ENCODE data around the gene VGLL4.

The VGLL4 gene

DNA sequence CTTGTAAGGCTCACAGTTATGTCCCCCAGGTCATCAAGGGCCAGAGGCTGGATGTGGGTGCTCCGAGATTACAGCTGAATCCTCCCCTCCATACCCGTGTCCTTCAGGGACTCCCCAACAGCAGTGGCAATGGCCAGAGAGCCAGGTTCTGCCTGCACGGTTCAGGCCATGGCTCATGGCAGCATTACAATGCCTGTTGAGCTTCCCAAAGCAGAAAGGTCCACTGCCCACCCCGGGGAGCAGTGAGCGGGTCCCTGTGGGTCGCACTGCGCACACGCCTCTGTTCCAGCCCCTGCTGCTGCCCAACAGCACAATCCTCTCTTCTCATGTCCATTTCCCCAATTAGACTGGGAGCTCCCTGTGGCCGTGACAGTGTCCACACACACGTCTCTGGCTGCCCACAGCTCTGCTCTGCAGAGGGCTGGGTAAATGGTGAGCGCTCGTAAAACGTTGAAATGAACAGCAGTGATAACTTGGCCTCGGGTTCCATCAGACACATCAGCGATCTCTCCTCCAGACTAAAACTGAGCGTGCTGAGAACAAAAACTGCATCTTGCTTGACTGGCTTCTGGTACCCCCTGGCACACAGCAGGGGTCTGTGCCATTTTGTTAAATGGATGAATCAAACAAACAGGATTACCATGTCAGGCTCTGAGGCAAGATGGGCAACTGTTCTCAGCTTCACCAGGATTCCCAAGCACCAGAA is 80.4 kb downstream of the VGLL4 start:
- DNase-seq, result no peak

DNA sequence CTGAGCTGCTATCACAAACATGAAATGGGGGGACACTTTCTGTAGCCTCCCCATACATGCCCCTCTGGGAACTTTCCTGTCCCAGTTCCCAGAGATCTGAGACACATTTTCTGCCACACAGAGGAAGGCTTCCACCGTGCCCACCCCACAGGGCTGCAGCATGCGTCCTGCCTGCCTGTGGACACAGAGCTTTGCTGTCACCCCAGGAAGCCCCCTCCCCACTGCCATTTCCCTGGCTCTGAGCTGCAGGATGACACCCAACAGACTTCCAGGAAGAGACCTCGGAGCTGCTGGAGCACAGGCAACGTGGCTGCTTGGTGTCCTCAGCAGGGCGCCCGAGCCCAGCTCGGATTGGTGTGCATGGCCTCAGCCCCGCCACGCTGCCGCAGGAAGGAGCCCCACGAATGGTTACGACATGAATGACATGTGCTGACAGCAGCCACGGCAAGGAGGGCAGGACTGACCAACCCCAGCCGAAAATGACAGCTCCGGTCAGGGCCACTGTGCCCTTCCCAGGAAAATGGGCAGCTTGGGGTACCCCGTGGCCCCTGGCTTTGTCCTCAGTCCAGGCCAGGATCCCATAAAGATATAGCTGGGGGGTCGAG is 81.3 kb downstream of the VGLL4 start:
- no peak for DNase-seq

DNA sequence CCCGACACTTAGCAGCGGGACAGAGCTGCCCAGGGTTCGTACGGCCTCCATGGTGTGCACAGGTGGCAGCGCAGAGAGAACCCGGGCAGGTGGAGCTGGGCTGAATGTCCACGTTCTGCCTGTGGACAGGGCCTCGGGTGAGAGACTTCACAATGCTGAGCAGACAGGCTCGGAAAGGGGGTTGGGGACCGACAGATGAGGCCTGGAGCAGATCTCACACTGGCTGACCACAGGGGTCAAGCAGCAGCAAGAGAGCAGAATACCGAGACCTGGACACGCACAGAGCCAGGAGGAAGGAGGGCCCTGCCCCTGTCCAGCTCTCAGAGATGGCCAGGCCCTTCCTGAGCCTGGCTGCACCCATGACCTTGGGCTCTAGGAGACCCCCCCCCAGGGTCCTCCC is 83.0 kb downstream of the VGLL4 start:
- DNase-seq, result no peak

DNA sequence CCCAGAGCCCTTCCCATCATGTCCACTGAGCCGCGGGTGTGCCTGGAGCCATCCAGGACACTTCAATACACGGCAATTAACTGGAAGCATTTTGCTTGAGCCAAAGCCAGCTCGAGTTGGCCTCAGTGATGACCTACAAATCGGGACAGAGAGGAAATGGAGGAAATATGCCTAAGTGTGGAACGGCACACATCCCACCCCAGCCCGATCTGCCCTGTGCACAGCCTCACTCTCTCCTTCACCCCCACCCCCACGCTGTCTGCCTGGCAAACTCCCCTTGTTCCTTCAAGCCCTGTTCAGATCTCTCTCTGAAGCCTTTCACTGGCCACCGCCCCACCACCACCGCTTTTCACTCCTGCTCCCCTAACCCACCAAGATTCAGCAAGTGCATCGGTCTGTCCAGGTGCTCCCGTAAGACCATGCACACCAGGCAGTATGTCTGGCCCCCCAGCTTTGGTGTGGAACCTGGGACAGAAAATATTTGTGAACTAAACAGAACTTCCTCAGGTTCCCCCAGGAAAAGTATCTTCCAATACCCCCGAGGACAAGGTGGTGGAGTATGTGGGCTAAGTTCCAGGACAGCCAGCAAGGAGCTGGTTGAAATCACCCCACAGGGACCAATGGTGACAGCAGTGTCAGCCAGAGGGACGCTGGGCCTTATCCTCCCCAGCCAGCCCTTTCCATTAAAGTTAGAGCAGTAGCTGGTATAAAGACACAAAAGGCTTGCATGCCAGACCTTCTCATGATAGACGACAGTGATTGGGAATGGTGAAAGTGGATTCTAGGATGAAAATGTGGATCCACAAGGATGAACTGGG is 83.7 kb downstream of the VGLL4 start:
- DNase-seq, result no peak

DNA sequence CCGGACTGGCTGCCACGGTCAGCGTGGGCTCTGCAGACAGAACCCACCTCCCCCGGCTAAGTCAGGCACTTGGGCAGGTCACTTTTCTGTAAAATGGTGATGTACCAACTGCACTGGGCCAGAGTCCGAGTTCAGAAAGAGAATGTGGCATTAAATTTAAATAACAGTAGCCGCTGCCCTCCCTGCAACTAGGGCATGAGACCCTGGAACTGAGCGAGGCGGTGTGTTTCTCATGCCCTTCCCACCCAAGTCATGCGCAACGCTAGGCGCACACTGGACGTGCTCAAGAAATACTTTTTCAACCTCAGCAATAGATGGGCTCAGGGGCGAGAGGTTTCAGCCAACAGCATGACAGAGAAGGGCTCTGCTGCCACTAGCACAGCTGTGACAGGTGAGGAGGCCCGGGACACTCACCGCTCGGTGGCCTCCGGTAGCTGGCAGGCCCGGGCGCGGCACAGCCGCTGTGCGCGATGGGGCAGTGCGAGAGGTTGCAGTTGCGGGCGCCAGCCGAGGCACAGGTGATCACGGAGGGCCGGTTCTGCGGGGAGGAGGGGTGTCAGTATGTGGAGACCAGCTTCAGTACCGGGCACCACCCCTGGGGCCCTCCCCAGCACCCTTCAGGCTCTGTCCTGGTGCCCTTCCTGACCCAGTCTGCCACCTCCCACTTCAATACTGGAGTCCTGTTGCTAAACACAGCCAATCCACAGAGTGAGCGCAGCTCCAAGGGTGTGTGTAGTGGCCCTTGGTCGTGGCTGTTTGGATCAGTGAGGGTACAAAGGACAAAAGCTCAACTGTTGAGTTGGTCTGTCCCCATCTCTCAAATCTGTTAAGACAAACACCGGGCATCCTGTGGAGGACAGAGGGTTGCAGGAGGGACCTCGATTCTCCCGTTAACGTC is 84.5 kb downstream of the VGLL4 start:
- DNase-seq, result no peak

DNA sequence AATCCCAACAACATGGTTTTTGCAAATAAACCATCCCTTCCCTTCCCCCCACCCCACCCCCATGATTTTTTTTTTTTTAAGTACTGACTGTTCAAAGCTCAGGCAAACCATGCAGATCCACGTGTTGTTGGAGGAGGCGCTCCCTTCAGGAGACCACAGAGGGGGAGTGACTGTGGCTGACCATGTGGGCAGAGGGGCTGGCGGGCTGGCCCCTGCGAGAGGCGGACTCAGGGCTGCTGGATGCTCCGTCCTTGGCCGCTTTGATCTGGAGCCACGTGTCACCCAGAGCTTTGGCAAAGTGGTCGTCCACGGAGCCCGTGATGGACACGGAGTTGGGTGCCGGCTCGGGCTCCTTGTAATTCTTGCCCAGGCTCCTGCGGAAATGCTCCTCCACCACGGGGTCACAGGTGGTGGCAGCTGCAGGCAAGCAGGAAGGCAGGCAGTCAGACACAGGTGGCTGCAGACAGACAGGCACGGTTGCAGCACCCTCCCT is 85.3 kb downstream of the VGLL4 start:
- DNase-seq, result no peak

DNA sequence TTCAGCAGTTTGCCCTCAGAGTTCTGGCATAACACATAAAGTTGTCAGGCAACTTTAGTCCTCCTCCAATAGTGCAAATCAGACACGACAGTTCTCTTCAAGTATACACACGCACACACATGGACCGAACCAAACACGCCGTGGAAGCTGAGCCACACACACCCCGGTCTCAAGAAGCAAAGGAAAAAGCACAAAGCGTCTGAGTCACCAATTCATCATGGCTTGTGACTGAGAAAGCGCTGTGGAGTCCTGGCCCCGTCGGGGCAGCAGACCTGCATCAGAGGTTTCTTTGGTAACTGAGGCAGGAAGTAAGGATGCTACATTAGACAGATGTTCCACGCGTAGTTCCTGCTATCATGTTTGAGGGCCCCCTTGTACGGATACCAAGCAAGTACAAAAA is 85.7 kb downstream of the VGLL4 start:
- no peak for DNase-seq

DNA sequence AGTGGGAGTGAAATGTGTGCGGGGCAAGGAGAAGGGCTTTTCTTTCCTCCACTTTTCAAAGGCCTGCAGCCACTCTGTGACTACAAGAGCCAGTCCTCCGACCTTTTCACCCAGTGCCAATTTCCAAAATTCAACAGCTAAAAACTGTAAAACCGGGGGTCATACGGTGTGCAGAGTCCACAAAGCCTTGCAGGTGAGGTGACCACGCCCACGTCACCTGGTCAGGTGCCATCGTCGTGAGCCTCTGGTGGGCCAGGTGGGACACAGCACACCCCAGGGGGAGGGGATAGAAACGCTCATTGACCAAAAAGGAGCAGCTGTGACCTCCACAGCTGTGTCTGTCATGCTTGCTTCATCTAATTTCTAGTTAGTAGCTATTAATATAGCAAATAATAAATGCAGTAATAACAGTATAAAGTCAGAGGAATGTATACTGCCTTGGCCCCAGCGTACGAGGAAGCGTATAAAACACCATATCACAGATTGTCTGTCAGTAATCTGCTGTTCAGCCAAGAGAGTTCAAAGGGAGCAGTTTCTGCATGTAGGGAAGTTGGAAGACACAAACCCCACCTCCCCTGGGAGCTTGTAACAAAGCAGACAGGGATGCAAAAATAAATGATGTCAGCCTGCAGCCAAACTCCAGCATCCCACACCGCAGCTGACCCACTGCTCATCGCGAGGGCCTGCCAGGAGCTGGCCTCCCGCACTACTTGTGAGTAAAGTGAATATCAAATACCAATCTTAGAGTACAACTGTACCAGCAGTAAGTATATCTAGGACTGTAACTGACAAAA is 86.7 kb downstream of the VGLL4 start:
- DNase-seq, result no peak

DNA sequence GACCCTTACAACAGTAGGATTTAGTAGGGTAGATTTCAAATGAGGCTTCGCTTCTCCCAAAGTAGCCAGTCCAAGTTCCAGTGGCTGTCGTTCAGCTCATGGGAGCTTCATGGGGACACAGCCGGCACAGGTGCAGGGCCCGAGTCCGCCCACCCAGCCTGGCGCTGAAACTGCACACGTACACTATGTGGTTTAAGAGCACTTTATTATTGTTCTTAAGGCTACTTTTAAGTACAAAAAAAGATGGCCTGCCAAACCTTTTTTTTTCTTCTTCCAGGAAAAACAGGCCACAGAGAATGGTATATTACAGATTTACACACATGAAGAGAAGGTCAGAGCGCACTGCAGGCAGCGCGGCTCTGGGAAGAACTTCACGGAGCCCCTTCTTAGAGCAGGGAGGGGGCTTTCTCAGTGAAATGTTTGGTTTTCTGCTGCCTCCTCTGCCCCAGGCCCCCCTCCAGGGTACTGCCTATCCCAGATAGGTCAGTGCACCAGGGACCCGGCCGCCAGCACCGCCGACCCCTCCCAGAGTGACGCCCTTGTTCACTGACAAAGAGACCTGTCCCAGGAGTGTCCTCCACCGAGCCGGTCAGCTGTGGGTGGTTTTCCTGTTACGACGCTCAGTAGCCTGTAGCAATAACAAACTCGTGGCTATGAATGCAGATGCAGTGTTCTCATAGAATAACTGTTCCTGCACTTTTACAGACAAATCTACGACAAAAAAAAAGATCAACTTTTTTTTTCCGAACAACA is 87.7 kb downstream of the VGLL4 start:
- DNase-seq, result no peak

DNA sequence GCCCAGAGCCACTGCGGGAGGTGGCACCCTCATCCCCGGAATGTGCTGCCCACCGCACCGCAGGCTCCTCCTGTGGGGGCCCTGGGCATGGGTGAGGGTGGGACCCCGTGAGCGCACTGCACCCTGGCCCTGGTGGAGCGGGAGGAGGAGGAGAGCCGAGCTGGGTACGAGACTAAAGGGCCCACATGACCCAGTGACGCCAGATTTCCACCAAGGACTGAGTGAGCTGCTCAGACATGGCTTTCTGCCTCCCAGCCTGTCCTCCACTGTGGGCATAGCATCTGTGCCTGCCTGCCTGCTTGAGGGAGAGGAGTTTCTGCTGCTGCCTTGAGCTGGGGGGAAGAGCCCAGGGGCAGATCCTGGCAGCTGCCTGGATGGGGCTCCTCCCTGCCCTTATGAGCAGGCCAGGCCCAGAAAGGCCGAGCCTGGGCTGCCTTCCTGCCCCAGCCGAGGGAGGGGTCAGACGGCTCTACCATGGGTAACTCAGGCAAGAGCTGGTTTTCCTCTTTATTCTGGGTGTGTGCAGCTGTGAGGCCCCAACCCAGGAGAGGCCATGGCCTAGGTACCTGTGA is 88.4 kb downstream of the VGLL4 start:
- DNase-seq, result no peak

DNA sequence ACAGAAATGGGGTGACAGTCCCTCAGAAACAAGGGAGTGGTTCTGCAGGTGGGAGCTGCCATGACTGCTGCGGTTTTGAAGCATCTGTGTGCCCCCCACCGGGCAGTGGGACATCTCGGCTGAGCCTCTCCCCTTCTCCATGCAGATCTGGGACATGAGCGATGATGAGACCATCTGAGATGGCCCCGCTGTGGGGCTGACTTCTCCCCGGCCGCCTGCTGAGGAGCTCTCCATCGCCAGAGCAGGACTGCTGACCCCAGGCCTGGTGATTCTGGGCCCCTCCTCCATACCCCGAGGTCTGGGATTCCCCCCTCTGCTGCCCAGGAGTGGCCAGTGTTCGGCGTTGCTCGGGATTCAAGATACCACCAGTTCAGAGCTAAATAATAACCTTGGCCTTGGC is 89.0 kb downstream of the VGLL4 start:
- no peak for DNase-seq

DNA sequence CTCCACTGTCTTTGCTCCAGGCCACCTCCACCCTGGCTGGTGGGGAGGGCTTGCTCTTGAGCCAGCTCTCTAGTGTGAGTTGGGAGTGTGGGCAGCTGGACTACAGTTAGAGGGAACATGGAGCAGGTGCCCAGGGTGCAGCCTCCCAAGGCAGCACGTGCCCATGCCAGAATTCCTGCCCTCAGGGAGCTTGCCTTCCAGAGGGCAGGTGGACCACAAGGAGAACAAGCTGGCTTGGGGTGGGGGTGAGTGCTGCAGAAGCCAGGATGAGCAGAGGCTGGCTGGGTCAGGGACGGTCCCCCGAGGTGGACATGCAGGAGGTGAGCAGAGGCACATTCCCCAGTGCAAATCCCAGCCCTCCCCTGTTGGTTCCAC is 89.5 kb downstream of the VGLL4 start:
- DNase-seq, result no peak

DNA sequence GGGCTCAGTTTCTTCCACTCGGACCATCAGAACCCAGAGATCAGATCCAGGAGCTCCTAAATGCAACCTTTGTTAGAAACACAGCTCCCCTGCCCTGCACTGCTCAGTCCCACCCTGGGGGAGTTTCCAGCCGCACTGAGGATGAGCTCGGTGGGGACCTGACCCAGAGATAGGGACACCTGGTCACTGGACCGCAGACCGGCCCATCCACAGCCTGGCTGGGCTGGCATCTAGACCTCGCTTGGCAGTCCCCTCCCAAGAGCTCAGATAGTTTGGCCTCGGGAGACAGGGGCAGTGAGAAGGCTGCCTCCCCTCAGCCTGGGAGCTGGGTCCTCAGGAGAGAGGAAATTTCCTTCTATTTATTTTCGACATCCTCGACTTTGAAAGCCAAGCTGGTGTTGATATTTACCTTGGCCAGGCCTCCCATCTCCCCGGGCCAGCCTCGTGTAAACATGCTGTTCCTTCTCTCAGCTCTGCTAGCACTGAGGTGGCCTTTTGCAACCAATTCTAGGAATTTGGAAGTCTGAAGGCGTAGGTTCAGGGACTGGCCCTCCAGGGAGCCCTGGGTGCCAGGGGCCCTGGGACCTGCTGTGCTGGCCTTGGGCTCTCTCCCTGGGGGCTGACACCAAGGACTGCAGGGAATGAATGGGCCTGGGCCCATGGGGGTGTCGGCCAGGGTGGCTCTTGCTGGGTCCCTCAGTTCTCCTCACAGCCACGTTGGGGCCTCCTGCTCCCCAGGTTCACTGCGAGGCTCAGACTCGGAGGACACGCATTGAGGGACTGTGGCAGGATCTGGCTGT is 90.1 kb downstream of the VGLL4 start:
- no peak for DNase-seq

DNA sequence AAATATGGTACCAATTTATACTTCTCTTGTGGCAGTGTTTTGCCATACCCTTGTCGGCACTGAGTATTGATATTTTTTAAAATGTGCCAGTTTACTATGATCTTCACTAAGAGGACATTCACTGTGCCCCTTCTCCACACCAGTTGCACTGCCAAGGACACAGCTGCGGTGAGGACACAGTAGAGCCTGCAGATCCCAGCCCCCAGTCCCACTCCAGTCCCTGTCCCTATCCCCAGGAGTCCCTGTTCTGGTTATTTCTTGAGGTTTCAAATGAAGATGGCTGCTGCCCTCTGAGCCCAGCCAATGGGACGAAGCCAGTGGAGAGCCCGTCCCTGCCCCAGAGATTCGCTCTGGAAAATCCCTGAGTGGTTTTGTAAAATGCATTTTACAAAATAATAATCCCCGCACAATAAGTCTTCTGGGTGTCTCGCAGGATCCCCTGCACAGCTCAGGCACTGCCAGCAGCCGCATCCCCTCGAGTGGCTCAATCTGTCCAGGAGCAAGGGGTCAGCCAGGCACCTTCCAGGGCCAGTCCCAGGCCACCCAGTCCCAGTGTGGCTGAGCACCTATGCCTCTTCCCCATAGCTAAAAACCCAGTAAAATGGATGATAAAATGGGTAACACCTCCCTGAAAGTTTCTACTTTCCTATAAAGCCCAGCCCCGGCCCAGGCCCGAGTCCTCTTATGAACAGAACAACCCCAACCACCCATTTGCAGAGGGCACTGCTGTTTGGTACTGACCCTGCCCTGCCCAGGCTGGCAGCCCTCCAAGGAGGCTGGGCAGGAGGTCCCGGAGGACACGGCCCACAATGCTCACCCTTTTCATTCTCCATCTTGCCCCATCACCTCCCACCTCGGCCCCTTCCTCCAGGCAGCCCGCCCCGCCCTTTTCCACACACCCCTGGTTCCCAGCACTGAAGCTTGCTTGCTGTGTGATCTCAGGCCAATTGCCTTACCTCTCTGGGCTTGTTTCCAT is 91.1 kb downstream of the VGLL4 start:
- DNase-seq, result no peak

DNA sequence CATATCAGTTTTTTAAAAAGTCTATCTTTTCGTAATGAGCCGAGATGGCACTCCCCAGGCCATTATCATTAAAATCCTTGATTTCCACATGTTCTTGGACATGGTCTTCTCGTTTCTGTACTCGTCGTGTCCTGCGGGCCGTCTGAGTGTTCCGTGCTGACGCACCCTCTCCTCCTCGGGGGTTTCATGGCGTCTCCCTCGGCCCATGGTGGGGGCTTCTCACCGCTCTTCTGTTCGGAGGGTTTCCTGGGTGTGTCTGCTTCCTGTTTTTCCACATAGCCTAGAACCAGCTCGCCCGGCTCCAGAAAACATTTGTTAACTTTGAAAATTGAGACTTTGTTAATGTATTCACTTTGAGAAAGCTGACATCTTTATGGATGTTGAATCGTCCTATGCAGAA is 92.7 kb downstream of the VGLL4 start:
- DNase-seq, result no peak

DNA sequence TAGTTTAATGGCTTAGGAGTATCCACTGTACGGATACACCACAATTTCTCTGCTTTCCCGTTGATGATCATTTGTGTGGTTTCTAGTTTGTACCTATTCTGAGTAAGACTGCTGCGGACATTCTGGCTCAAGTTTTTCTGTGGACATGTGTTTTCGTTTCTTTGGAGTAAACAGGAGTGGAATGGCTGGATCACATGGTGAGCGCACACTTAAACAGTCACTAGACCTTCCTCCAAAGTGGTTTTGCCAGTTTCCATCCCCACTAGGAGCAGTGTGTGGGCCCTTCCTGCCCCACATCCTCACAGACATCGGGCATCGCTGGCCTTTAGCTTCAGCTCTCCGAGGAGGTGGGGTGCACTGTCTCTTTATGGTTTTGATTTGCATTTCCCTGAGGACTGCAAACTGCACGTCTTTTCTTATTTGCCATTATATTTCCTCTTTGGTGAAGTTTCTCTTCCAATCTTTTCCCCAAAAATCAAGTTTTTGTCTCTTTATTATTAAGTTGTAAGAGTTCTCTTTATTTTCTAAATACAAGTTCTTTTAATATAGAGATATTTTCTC is 94.1 kb downstream of the VGLL4 start:
- DNase-seq, result no peak

DNA sequence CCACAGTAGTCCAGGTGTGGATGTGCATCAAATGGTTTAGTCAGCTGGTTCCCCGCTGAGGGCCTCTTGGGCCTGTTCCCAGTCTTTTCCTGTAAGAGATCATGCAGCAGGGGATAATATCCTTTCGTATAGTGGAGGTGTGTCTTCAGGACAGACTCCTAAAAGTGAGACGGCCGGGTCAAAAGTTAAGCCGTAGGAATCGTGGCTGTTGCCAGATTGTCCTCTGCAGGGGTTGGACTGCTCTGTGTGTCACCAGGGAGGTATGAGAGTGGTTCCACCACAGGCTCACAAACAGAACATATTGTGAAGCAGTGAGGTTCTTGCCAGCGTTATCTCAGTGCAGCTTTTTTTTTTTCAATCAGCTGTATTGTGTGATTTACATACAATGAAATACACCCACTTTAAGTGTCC is 95.0 kb downstream of the VGLL4 start:
- no peak for DNase-seq

DNA sequence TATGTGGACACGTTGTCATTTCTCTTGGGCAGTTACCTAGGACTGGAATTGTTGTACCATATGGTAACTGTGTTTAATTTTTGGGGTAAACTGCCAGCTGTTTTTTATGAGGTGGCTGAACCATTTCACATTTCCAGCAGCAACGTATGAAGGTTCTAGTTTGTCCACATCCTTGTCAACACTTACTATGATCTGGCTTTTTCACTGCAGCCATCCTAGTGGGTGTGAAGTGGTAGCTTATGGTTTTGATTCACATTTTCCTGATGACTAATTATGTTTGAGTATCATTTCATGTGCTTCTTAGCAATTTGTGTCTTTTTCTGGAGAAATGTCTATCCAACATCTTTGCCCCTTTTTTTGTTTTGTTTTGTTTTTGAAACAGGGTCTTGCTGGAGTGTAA is 96.2 kb downstream of the VGLL4 start:
- no peak for DNase-seq
